SW480 (cell line): ENCODE measurements around the gene HOXB9.
A peak's percentile ranks its signal among the peaks of the same experiment; 100 is the strongest.

Experiments
- DNase-seq: peaks from one replicate; pipeline ENCODE4 v3.0.0-alpha.2; 2016; ENCODE audit warnings: low spot score

The HOXB9 gene

GRCh38 chr17:48583708-48584222 lies 42.4 kb downstream of the HOXB9 start:
- no peak for DNase-seq

GRCh38 chr17:48582750-48583069 lies 43.4 kb downstream of the HOXB9 start:
- no peak for DNase-seq

GRCh38 chr17:48579760-48580554 lies 46.2 kb downstream of the HOXB9 start:
- DNase-seq: peak; percentile 43

- DNase-seq: no peak
Observed at GRCh38 chr17:48579471-48579759, 46.7 kb downstream of the HOXB9 start.

- peak; percentile 36 for DNase-seq
Observed at GRCh38 chr17:48578616-48579470, 47.3 kb downstream of the HOXB9 start.

- DNase-seq: peak; percentile 73
Observed at GRCh38 chr17:48577946-48578615, 48.1 kb downstream of the HOXB9 start, which contains the start of gene HOXB4. Gene HOXB4 (minus strand): TSS chr17:48578350. CDS start chr17:48578319, 31 bp downstream.

GRCh38 chr17:48577330-48577945 lies 48.7 kb downstream of the HOXB9 start:
- DNase-seq: peak; percentile 72

GRCh38 chr17:48576479-48577309 lies 49.5 kb downstream of the HOXB9 start:
- peak; percentile 76 for DNase-seq

- DNase-seq: no peak
Observed at GRCh38 chr17:48575673-48576478, 50.3 kb downstream of the HOXB9 start.

- peak; percentile 44 for DNase-seq
Observed at GRCh38 chr17:48575066-48575582, 51.0 kb downstream of the HOXB9 start.

- no peak for DNase-seq
Observed at GRCh38 chr17:48574505-48575065, 51.6 kb downstream of the HOXB9 start.

GRCh38 chr17:48571826-48572417 lies 54.2 kb downstream of the HOXB9 start:
- no peak for DNase-seq
